ENCODE measurements around the gene SEMA4D.
"Not testable (repeated sequence)": the region's sequence is repeated elsewhere in the genome, so short reads cannot be mapped to it uniquely, and the experiment has no call there.

The SEMA4D gene

GRCh38 chr9:89384783-89385182 is 113.1 kb downstream of the SEMA4D start:
- no peak for DNase-seq (ENCODE audit: low spot score)

GRCh38 chr9:89383721-89384300 is 114.1 kb downstream of the SEMA4D start:
- no peak for DNase-seq (ENCODE audit: low spot score)

GRCh38 chr9:89383030-89383720 is 114.7 kb downstream of the SEMA4D start:
- no peak for DNase-seq (ENCODE audit: low spot score)

- DNase-seq (ENCODE audit: low spot score): no peak
Measured at GRCh38 chr9:89382026-89382986, 115.6 kb downstream of the SEMA4D start.

GRCh38 chr9:89381308-89381609 is 116.7 kb downstream of the SEMA4D start:
- no peak for DNase-seq (ENCODE audit: low spot score)

- DNase-seq (ENCODE audit: low spot score): no peak
Measured at GRCh38 chr9:89380437-89381307, 117.2 kb downstream of the SEMA4D start.

GRCh38 chr9:89379508-89380115 is 118.3 kb downstream of the SEMA4D start:
- DNase-seq (ENCODE audit: low spot score): no peak

GRCh38 chr9:89379031-89379430 is 118.9 kb downstream of the SEMA4D start:
- DNase-seq (ENCODE audit: low spot score): no peak

- no peak for DNase-seq (ENCODE audit: low spot score)
Measured at GRCh38 chr9:89378541-89378940, 119.4 kb downstream of the SEMA4D start.

- no peak for DNase-seq (ENCODE audit: low spot score)
Measured at GRCh38 chr9:89377411-89377810, 120.5 kb downstream of the SEMA4D start.

GRCh38 chr9:89376741-89377351 is 121.1 kb downstream of the SEMA4D start:
- no peak for DNase-seq (ENCODE audit: low spot score)

- no peak for DNase-seq (ENCODE audit: low spot score)
Measured at GRCh38 chr9:89376286-89376685, 121.6 kb downstream of the SEMA4D start.

- no peak for DNase-seq (ENCODE audit: low spot score)
Measured at GRCh38 chr9:89375191-89375760, 122.6 kb downstream of the SEMA4D start.

- no peak for DNase-seq (ENCODE audit: low spot score)
Measured at GRCh38 chr9:89374176-89374575, 123.7 kb downstream of the SEMA4D start.

GRCh38 chr9:89372979-89373378 is 124.9 kb downstream of the SEMA4D start:
- no peak for DNase-seq (ENCODE audit: low spot score)

GRCh38 chr9:89372230-89372816 is 125.6 kb downstream of the SEMA4D start:
- DNase-seq (ENCODE audit: low spot score): no peak

GRCh38 chr9:89371791-89372190 is 126.1 kb downstream of the SEMA4D start:
- DNase-seq (ENCODE audit: low spot score): not testable (repeated sequence)

GRCh38 chr9:89370593-89370992 is 127.3 kb downstream of the SEMA4D start:
- no peak for DNase-seq (ENCODE audit: low spot score)

GRCh38 chr9:89368978-89369377 is 128.9 kb downstream of the SEMA4D start:
- no peak for DNase-seq (ENCODE audit: low spot score)

- no peak for DNase-seq (ENCODE audit: low spot score)
Measured at GRCh38 chr9:89368550-89368949, 129.4 kb downstream of the SEMA4D start.

All from GM03348 (cell line).